Measurements from ENCODE around the gene KIFC3. TPM values are rescaled to one million over a fixed set of nuclear protein-coding genes. Genes with fewer than 3 reads are reported as not detected.

Gene KIFC3
- total and polyA plus RNA-seq, 7 donors, result 2.5 to 31.2 (median 10.0) TPM

- no peak for DNase-seq
- Histone ChIP-seq H3K27me3 (no peaks in the 10 kb centered on the region), H3K4me1 (peaks cover 0 to 16% (median 2%) of the 10 kb centered on the region in 4 donors), H3K4me3 (no peak overlapping the region), H3K36me3 (peaks cover 0 to 59% (median 12%) of the 10 kb centered on the region in 4 donors), H3K27ac (no peak overlapping the region), H3K9me3 (no peaks in the 10 kb centered on the region)
- TF ChIP-seq POLR2A (IDR thresholded peaks at IDR 0.05) (no peak), CTCF (IDR thresholded peaks at IDR 0.05) (no peak)
- 65 to 83% methylated on average over 9 of the region's 9 CpGs for WGBS, 2 donors
- intact Hi-C loops (cut with DNase I), result no loop called here
Observed at GRCh38 chr16:57761301-57761700, 41.0 kb downstream of the KIFC3 start.

- no peaks in the 10 kb centered on the region for H3K27me3 ChIP-seq
- H3K27ac ChIP-seq, result no peak overlapping the region
- H3K9me3 ChIP-seq, result no peaks in the 10 kb centered on the region
- DNase-seq, result no peak
- no peak overlapping the region for H3K4me3 ChIP-seq
- WGBS, 2 donors, result 79 to 89% methylated on average over 40 of the region's 40 CpGs
- peaks cover 0 to 16% (median 2%) of the 10 kb centered on the region in 4 donors for H3K4me1 ChIP-seq
- TF ChIP-seq EP300 (IDR thresholded peaks at IDR 0.05) (no peak), CTCF (IDR thresholded peaks at IDR 0.05) (no peak), POLR2A (IDR thresholded peaks at IDR 0.05) (no peak), POLR2AphosphoS5 (IDR thresholded peaks at IDR 0.05) (no peak)
- intact Hi-C loops (cut with DNase I), result no loop called here
- peaks cover 0 to 59% (median 12%) of the 10 kb centered on the region in 4 donors for H3K36me3 ChIP-seq
Observed at GRCh38 chr16:57760357-57761160, 41.7 kb downstream of the KIFC3 start.

- Histone ChIP-seq H3K4me3 (no peak overlapping the region), H3K27ac (no peak overlapping the region), H3K36me3 (peaks cover 0 to 61% (median 10%) of the 10 kb centered on the region in 4 donors), H3K27me3 (no peaks in the 10 kb centered on the region), H3K9me3 (no peaks in the 10 kb centered on the region), H3K4me1 (peaks cover 0 to 16% (median 2%) of the 10 kb centered on the region in 4 donors)
- no peak for TF ChIP-seq POLR2A (IDR thresholded peaks at IDR 0.05)
- TF ChIP-seq POLR2AphosphoS5 (IDR thresholded peaks at IDR 0.05), result no peak
- no peak for TF ChIP-seq CTCF (IDR thresholded peaks at IDR 0.05)
- TF ChIP-seq EP300 (IDR thresholded peaks at IDR 0.05), result no peak
- no peak for DNase-seq
- intact Hi-C loops (cut with DNase I), result no loop called here
- 78 to 86% methylated on average over 21 of the region's 21 CpGs for WGBS, 2 donors
Observed at GRCh38 chr16:57759541-57760356, 42.5 kb downstream of the KIFC3 start.

- intact Hi-C loops (cut with DNase I), result no loop called here
- H3K4me1 ChIP-seq, result peaks cover 0 to 10% (median 2%) of the 10 kb centered on the region in 4 donors
- H3K36me3 ChIP-seq, result peaks cover 0 to 59% (median 9%) of the 10 kb centered on the region in 4 donors
- no peak for TF ChIP-seq CTCF (IDR thresholded peaks at IDR 0.05)
- no peak for TF ChIP-seq POLR2AphosphoS5 (IDR thresholded peaks at IDR 0.05)
- no peak for TF ChIP-seq EP300 (IDR thresholded peaks at IDR 0.05)
- TF ChIP-seq POLR2A (IDR thresholded peaks at IDR 0.05), result no peak
- no peak overlapping the region for H3K4me3 ChIP-seq
- H3K27me3 ChIP-seq, result no peaks in the 10 kb centered on the region
- no peak overlapping the region for H3K27ac ChIP-seq
- 87 to 92% methylated on average over 7 of the region's 7 CpGs for WGBS, 2 donors
- no peak for DNase-seq
- H3K9me3 ChIP-seq, result no peaks in the 10 kb centered on the region
Observed at GRCh38 chr16:57759131-57759530, 43.2 kb downstream of the KIFC3 start.

All from sigmoid colon (tissue), 7 donors.